HG03135 (cell line): Measurements from ENCODE around the gene CHTF8.
"Not testable (repeated sequence)": the region's sequence is repeated elsewhere in the genome, so short reads cannot be mapped to it uniquely, and the experiment has no call there.

Experiments
- ATAC-seq: cut with Tn5 transposase; IDR thresholded peaks from one replicate; pipeline ENCODE4 v1.9.1; 2021; ENCODE audit warnings: mild to moderate bottlenecking, moderate library complexity; ENCODE audit not compliant: unreplicated experiment

Gene CHTF8

GRCh38 chr16:69139464-69139863 is 7.1 kb upstream of the CHTF8 start:
- not testable (repeated sequence) for ATAC-seq

GRCh38 chr16:69138608-69139007 is 6.2 kb upstream of the CHTF8 start:
- ATAC-seq, result no peak

GRCh38 chr16:69133373-69133954 is 1.1 kb upstream of the CHTF8 start:
- ATAC-seq, result no peak

GRCh38 chr16:69131839-69132423 is 457 bp downstream of the CHTF8 start:
- peak; percentile 47 for ATAC-seq

- no peak for ATAC-seq
These were observed 1.1 kb downstream of the CHTF8 start for GRCh38 chr16:69131167-69131838.

GRCh38 chr16:69130461-69130860 is 1.9 kb downstream of the CHTF8 start:
- ATAC-seq, result no peak

- ATAC-seq, result no peak
These were observed 4.3 kb downstream of the CHTF8 start for GRCh38 chr16:69127966-69128510.

- not testable (repeated sequence) for ATAC-seq
These were observed 5.6 kb downstream of the CHTF8 start for GRCh38 chr16:69126801-69127200.

- no peak for ATAC-seq
These were observed 6.2 kb downstream of the CHTF8 start for GRCh38 chr16:69126221-69126620.

- ATAC-seq, result not testable (repeated sequence)
These were observed 7.4 kb downstream of the CHTF8 start for GRCh38 chr16:69124961-69125360.

GRCh38 chr16:69124406-69124805 is 8.0 kb downstream of the CHTF8 start:
- not testable (repeated sequence) for ATAC-seq

GRCh38 chr16:69123910-69124309 is 8.5 kb downstream of the CHTF8 start:
- ATAC-seq, result no peak

- ATAC-seq, result no peak
These were observed 12.2 kb downstream of the CHTF8 start for GRCh38 chr16:69120096-69120664.

GRCh38 chr16:69119536-69119935 is 12.9 kb downstream of the CHTF8 start:
- ATAC-seq, result no peak

- no peak for ATAC-seq
These were observed 13.4 kb downstream of the CHTF8 start for GRCh38 chr16:69118994-69119393.

GRCh38 chr16:69118468-69118867 is 13.9 kb downstream of the CHTF8 start:
- no peak for ATAC-seq

GRCh38 chr16:69116906-69117305 is 15.5 kb downstream of the CHTF8 start:
- no peak for ATAC-seq

- no peak for ATAC-seq
These were observed 16.0 kb downstream of the CHTF8 start for GRCh38 chr16:69116256-69116875.

GRCh38 chr16:69115837-69116236 is 16.6 kb downstream of the CHTF8 start:
- no peak for ATAC-seq

- ATAC-seq, result no peak
These were observed 17.0 kb downstream of the CHTF8 start for GRCh38 chr16:69115361-69115760.

- no peak for ATAC-seq
These were observed 17.4 kb downstream of the CHTF8 start for GRCh38 chr16:69114976-69115355.
